Measurements from ENCODE around the gene RPS4Y1.

DNA sequence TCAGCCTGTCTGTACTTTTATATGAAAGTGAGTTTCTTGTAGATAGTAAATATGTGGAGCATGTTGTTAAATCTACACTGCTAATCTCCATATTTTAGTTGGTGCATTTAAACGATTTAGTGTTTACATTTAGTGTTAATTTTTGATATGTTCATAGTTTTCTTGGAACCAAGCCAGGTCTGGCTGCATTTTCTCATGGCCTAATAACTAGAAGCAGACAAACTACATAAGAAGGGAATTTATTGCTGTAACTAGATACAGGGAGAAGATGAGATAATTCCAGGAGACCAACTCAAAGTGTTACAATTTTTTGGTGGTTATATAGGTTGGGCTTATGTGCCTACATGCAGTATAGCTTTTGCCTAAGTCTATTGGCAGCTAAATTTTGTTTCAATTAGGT lies 32.8 kb downstream of the RPS4Y1 start:
- TF ChIP-seq, protein P1, sequence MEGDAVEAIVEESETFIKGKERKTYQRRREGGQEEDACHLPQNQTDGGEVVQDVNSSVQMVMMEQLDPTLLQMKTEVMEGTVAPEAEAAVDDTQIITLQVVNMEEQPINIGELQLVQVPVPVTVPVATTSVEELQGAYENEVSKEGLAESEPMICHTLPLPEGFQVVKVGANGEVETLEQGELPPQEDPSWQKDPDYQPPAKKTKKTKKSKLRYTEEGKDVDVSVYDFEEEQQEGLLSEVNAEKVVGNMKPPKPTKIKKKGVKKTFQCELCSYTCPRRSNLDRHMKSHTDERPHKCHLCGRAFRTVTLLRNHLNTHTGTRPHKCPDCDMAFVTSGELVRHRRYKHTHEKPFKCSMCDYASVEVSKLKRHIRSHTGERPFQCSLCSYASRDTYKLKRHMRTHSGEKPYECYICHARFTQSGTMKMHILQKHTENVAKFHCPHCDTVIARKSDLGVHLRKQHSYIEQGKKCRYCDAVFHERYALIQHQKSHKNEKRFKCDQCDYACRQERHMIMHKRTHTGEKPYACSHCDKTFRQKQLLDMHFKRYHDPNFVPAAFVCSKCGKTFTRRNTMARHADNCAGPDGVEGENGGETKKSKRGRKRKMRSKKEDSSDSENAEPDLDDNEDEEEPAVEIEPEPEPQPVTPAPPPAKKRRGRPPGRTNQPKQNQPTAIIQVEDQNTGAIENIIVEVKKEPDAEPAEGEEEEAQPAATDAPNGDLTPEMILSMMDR (IDR thresholded peaks at IDR 0.05) = no peak
- no peak for TF ChIP-seq POLR2A (IDR thresholded peaks at IDR 0.05)
